GM21786 (cell line): ENCODE data around the gene NOX3.
A peak's percentile ranks its signal among the peaks of the same experiment; 100 is the strongest.
"Not testable (repeated sequence)": the region's sequence is repeated elsewhere in the genome, so short reads cannot be mapped to it uniquely, and the experiment has no call there.

Source experiments
- ATAC-seq: cut with Tn5 transposase; IDR thresholded peaks from one replicate; pipeline ENCODE4 v1.9.1; 2021; ENCODE audit not compliant: unreplicated experiment

The NOX3 gene

DNA sequence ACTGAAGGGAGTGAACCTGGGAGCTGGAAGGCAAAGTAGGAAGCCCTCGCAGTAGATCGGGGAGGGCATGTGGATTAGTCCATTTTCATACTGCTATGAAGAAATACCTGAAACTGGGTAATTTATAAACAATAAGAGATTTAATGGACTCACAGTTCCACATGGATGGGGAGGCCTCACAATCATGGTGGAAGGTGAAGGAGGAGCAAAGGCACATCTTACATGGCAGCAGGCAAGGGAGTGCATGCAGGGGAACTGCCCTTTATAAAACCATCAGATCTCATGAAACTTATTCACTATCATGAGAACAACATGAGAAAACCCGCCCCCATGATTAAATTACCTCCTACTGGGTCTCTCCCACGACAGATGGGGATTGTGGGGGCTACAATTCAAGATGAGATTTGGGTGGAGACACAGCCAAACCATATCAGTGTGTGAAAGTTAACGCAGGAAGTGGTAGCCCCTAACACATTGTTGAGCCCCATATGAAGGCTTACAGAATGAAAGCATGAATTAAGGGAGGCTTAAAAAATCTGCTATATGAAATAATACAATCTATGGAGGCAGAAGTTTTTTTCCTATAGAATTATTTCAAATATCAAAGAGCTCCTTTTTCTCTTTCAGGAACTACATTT, 15.5 kb upstream of the NOX3 start:
- ATAC-seq: not testable (repeated sequence)

DNA sequence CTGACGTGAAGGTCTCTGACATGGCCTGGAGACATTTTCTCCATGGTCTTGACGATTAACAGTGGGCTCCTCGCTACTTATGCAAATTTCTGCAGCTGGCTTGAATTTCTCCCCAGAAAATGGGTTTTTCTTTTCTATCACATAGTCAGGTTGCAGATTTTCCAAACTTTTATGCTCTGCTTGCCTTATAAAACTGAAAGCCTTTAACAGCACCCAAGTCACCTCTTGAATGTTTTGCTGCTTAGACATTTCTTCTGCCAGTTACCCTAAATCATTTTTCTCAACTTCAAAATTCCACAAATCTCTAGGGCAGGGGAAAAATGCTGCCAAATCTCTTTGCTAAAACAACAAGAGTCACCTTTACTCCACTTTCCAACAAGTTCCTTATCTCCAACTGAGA, 12.9 kb upstream of the NOX3 start:
- not testable (repeated sequence) for ATAC-seq

DNA sequence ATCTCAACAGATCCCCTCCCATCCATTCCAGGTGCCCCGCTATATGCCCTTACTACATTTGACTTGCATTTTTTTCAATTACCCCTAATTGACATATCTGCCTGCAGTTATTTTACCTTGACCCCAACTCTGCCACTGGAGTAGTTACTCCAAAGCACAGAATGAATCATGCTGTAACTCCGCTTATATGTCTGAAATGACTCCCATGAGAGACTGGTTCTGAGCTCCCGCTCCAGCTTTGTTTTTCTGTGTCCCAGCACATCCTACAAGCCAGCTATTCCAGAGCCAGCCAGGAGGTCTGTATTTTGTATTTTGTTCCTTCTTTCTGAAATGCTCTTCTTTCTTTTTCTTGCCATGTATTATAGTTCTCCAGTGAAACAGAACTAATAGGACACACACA, 10.9 kb upstream of the NOX3 start:
- no peak for ATAC-seq

DNA sequence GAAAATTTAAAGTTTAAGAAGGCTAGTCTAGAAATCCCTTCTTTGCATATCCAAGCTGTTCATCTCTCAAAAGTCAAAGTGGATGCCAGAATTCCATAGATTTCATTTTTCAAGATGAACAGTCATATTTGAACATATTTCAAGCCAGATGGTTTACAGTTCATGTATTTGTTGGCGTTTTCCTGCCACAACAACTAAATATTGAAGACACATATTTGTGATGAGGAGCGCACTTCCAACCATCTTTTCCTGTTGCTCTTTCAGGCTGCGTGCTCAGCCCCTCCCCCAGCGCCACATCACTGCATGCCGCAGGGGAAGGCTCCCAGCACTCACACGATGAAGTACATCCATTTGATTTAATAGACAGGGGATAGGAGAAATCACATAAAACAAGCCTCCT, 5.9 kb upstream of the NOX3 start:
- ATAC-seq: no peak

DNA sequence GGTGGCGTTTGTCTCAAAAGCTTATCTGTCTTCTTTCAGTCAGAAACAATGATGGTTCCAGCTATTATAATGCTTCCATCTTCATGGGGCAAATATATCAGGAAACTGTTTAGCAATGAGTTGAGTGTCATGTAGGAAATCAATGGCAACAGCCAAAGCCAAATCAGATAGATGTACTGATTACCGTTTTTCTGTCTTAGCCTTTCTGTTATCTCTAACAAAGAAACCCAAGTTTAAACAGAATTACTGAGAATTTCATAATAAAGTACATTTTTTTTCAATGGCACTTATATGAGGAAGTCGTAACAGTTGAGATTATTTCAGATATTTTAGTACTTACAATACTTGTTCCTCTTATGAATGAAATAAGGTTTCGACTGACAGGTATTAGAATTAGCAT, 1.2 kb downstream of the NOX3 start:
- ATAC-seq: no peak

DNA sequence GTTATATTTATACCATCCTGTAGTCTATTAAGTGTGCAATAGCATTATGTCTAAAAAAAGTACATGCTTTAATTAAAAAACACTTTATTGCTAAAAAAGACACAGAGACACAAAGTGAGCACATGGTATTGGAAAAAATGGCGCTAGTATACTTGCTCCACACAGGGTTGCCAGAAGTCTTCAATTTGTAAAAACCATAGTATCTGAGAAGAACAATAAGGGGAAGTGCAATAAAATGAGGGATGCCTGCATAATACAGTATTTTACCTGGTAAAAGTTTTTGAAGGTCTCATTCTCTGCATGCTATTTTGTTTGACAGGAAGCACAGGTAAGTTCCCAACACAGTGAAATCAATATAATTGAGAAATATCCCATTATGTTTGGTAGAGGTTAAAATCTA, 1.6 kb downstream of the NOX3 start:
- no peak for ATAC-seq

DNA sequence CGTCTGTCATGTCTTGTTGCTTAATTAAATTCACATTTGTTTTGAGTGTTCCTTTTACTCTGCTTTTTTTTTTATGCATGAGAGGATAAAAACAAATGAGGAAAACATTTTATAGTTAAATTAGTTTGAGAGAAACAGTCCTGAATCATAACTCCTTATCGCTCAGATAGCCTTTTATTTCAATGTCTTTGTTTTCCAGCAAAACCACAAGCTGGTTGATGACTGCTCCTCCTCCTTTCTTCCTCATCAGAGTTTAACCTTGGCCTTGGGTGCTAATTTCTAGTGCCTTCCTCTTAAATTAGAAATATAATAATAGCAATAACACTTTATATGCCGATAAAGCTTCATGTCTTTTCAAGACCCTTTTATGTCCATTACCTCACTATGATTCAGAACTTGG, 3.1 kb downstream of the NOX3 start:
- no peak for ATAC-seq

DNA sequence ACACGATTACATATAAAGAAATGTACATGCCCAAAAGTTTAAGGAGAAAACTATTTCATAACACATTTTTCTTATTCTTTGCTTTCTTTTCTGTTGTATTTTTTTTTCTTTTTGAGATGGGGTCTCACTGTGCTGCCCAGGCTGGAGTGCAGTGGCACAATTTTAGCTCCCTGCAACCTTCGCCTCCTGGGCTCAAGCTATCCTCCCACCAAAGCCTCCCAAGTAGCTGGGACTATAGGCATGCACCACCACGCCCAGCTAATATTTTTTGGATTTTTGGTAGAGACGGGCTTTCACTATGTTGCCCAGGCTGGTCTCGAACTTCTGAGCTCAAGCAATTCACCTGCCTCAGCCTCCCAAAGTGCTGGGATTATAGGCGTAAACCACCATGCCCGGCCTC, 4.1 kb downstream of the NOX3 start:
- not testable (repeated sequence) for ATAC-seq

DNA sequence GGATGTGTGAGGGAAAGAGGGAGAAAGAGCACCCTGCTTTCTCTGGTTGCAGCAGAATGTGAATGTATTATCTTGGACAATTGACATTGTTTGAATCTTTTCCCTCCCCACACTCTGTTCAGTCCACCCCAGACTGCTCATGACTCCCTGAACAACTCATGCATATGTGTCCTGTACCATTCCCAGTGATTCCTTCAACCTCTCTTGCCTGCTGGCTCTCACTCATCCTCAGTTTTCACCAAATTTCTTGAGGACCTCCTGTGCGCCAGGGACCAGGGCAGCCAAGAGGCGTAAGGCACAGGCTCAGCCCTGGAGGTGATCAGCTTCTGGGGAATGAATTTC, 5.4 kb downstream of the NOX3 start:
- ATAC-seq: no peak

DNA sequence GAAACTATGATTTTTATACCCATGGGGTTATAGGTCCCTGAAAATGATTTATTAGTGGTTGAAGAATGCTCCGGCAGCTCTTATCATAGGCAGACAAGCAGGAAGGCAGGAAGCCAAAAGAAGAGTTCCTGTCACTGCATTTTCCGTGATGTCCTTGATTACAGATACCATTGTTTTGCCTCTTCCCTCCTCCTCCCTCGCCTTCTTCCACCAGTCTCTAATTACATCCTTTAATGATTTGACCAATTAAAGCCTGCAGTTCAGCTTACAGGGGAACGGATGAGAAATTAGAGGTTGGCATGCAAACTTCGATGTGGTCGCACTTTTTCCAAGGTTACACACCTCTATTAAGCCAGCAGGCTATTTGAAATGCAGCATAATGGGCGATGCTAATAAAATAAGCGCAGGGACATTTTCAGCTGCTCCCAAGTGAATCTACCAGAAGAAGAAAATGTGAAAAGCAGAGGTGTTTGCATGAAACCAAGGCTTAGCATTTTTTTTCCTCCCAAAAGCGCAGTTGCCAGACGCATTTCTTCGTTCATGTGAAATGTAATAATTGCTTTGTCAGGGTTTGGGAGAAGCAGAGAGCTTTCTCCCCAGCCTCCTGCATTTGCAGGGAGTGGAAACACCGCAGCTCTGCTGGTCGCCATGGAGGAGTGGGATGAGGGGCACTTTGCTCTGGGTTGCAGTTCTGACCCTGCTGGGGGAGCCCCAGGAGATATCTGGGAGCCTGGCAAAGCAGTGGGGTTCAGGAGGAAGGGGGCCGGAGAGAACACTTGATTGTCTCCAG, 6.0 kb downstream of the NOX3 start:
- no peak for ATAC-seq

DNA sequence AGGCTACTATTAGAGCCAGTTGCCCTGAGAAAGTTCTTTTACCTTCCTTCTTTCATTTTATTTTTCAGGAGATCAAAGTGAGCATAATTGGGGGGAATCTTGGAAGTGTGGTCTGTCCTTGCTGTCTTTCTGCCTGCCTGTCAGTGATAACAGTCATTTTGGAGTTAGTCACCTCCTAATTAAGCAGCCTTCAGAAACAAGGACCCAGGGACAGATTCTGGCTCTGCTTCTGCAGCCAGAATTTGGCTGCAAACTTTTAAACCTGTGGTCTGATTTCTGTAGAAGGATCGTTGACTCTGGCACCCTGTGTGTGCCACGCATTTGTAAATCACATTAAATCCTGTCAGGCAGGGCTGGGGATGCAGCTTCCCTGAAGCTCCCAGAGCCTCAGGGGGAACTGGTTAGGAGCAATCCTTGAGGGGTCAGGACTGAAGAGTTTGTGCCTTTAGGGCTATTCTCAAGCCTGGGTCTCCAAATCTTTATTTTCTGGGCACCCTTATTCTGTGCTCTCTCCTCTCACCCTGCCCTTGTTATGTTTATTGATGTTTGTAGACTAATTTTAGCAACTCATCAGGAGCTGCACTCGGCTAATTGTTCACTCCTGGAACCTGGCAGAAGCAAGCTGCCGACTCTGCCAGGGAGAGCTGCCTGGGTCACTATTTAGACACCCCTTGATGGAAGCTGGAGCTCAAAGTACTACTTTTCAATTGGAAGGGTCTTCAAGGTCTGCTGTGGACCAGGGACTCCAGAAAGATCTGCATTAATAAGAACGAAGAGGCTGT, 6.8 kb downstream of the NOX3 start:
- no peak for ATAC-seq

DNA sequence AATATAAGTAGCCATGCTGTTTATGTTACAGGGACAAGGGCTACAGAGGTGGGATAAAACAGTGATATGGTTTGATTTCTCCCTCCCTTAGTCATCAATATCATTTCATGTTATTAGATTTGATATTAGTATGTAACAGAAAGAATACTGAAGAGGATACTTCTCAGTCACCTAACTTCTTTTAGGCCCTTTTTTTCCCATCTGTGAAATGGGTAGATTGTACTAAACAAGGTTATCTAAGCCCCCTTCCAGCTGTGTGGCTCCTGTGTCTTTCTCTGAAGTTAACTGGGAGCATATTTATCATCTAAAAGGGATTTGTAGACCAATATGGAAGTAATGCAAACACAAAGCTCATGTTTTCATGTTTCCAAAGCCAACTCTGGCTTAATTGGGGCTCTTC, 7.7 kb downstream of the NOX3 start:
- no peak for ATAC-seq

DNA sequence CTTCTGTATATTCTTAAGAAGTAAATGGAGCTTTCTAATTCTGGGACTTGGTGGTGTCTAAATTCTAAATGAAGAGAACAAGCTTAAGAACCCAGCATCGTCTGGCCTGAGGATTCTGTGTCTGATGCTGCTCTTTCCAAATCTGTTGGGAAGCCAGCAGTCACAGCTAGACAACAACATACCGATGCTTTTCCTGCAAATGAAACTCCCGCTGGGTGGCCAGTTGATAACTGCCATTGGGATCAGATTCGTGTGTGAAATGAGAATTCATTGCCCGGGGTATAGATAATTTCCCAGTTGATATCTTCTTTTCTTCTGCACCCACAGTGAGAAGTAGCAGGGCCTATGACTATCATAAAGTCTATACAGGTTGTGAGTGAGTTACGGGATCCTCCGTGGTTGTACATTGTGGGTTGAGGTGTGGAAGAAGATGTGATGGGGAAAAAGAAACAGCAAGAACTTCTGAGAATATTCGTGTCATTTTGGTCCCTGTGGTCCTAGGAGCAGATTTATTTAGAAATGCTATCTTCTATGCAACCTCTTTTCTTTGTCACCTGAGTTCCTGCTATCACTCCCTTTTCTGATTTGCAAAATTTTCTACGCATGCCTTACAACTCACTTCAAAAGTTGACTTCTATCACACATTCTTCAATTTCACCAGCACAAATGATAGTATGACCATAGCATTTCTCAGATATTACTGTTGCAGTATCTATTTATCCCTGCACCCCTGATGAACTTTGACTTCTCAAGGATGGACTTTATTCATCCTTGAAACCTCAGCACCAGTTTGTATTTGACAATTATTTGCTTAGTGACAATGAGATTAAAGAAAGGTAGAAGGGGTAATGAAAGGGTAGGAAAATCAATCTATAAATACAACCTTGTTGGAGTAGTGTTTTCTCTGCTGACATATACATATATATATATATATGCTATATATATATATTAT, 10.4 kb downstream of the NOX3 start:
- ATAC-seq: no peak

DNA sequence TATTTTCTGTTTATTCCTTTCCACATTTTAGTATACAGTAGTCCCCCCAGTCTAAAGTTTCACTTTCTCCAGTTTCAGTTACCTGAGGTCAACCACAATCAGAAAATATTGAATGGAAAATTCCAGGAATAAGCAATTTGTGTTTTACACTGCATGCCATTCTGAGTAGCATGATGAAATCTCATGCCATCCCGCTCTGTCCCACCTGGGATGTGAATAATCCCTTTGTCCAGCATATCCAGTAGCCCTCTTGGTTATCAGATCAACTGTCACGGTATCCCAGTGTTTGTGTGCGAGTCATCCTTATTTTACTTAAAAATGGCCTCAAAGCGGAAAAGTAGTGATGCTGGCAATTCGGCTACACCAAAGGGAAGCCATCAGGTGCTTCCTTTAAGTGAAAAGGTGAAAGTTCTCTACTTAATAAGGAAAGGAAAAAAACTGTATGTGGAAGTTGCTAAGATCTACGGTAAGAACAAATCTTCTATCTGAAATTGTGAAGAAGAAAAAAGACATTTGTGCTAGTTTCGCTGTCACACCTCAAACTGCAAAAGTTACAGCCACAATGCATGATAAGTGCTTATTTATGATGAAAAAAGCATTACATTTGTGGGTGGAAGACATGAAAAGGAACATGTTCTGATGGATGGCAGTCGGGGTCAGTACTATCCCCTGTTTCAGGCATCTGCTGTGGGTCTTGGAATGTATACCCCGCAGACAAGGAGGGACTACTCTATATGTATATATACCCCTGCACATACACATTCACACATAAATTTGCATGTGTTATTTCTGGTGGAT, 11.3 kb downstream of the NOX3 start:
- ATAC-seq: no peak

DNA sequence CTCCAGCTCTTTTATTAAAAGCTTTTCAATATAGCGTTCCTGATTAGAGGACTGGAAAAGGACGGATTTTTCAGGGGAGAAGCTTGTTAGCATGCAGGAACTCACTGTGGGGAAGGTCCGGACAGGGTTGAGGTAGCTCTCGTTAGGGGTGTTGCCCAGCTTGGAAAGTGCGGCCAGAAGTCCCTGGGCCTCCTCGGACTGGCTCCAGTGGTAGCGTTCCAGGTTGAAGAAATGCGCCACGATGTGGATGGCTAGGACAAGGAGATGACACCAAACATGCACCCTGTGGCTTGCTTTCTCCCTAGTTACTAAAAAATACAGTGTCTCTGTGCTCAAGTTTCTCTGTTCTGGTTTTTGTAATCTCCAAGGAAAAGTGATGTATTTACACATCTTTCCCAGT, 12.5 kb downstream of the NOX3 start:
- no peak for ATAC-seq

DNA sequence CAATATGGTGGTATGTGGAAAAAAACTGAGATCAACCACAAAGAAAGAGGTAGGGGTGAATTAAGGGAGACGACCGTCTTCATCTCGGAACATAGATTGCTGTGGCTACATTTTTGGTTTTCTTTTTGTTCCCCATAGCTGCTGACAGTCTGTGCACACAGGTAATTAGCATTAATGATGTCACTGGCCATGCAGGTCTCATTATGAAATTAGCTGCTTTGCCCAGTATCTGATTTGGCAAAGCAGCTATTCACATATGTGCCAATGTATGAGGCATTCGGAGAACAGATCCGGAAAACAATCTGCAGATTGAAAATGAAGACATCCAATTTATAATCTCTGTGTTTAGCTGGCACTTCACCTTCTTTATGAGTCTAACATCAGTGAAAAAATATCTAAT, 13.1 kb downstream of the NOX3 start:
- ATAC-seq: no peak

DNA sequence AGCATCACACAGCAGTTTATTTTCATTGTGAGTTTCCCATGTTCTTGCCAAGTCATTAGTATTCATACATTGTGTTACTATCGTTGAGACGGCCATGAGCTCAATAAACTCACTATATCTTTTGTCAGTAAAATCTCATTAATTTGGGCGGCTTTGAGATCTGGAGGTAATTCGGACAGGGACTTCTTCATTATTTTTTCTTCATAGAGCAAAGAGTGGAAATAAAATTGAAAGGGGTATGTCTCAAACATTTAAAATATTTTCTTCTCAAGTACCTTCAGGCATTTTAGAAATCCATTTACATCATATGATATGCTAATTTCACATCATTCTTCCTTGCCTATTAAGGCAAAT, 14.6 kb downstream of the NOX3 start:
- ATAC-seq: no peak

DNA sequence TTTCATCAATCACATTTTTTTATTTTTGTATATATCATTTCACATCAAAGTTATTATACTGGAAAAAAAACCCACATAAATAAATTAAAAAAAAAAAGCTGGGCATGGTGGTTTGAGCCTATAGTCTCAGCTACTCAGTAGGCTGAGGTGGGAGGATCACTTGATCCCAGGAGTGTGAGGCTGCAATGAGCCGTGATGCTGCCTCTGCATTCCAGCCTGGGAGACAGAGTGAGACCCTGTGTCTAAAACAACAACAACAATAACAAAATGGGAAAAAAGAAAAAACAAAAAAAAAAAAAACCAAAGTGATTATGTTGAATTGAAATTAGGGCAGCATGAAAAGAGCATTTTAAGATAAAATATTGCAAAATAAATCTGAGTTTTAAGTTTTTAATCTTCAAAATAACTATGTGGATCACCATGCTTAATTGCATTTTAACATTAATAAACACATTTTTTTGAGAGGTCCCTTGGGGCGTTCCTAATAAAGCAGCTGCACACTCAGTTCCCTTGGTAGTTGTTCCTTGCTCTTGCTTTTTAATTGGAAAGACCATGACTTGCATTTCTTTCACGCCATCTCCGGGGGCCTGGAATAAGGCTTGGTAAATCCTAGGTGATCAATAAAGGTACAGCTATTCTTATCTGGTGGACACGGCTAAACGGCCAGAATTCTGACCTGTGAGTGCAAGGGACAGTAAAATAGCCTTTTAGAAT, 15.1 kb downstream of the NOX3 start:
- no peak for ATAC-seq

DNA sequence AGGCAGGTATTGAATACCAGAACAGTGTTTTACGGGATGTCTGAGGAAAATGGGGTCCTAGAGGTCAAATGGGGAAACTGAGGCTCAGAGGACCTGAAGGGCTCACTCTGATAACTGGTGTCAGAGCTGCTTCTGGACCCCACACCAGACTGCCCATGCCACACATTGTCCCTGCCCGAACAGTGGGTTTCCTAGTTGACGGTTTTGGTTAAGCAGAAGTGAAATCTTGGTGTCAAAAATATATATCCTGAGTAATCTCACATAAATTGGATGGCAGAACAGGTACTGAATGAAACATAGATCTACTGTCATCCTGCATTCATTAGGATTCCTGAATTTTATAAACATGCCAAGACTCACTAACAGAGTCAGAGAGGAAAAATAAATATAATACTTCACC, 16.3 kb downstream of the NOX3 start:
- peak; percentile 71 for ATAC-seq
